HUES6 (cell line): Measurements from ENCODE around the gene PCSK4.
A peak's percentile ranks its signal among the peaks of the same experiment; 100 is the strongest.
"Not testable (repeated sequence)": the region's sequence is repeated elsewhere in the genome, so short reads cannot be mapped to it uniquely, and the experiment has no call there.

ENCODE experiments used
- H3K27ac ChIP-seq: 2 replicates; pipeline ENCODE4 v1.7.0; 2013; ENCODE audit warnings: low read depth, mild to moderate bottlenecking, low read length, inconsistent platforms
- H3K27me3 ChIP-seq: 2 replicates; pipeline ENCODE4 v1.6.1; 2013; ENCODE audit warnings: low read length; ENCODE audit not compliant: control insufficient read depth, insufficient read depth
- H3K36me3 ChIP-seq: 2 replicates; pipeline ENCODE4 v1.6.1; 2013; ENCODE audit warnings: low read length; ENCODE audit not compliant: control insufficient read depth, insufficient read depth
- H3K4me1 ChIP-seq: 2 replicates; pipeline ENCODE4 v1.6.1; 2013; ENCODE audit warnings: low read length; ENCODE audit not compliant: control insufficient read depth, insufficient read depth
- H3K4me3 ChIP-seq: 2 replicates; pipeline ENCODE4 v1.5.1; 2013; ENCODE audit warnings: low read depth, low read length
- H3K9ac ChIP-seq: one replicate; pipeline ENCODE4 v1.6.1; 2013; ENCODE audit warnings: mild to moderate bottlenecking, low read length
- H3K9me3 ChIP-seq: 2 replicates; pipeline ENCODE4 v1.6.1; 2013; ENCODE audit warnings: low read depth, low read length; ENCODE audit not compliant: control insufficient read depth, insufficient read depth

The PCSK4 gene

GRCh38 chr19:1483131-1483978 lies 6.8 kb downstream of the PCSK4 start:
- Histone ChIP-seq H3K27ac (no peak overlapping the region), H3K9ac (no peak overlapping the region), H3K4me3 (no peak overlapping the region), H3K36me3 (no peaks in the 10 kb centered on the region), H3K9me3 (no peaks in the 10 kb centered on the region), H3K27me3 (no peaks in the 10 kb centered on the region), H3K4me1 (no peaks in the 10 kb centered on the region)

DNA sequence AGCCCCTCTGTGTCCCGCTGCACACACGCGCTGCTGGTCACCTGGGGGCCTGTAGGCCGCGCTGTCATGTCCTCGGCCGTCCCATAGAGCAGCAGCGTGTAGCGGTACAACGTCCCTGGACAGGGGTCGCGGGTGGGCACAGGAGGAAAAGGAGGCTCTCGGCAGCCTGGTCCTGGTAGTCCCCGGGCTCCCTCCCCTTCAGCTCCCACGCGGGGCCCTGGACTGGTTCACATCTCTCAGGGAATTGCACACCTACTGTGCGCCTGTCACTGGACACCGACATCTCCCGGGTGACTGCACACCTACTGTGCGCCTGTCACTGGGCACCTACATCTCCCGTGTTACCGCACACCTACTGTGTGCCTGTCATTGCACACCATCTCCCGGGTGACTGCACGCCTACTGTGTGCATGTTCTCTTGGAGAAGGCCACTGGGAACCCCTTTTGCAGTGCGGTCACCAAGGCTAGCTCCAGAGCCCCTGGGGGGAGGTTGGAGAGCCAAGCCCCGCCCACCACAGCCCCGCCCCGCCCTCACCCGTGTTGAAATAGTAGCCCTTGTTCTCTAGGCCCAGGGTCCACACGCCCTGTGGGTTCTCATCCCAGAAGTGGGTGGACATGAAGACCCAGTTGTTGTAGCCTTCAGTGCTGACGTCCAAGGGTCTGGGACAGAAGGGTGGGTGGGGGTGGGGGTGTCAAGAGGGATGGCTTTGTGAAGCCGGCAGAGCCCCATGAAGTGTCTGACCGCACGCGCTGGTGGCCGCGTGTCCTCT lies 7.6 kb downstream of the PCSK4 start:
- H3K4me1 ChIP-seq: no peaks in the 10 kb centered on the region
- no peak overlapping the region for H3K4me3 ChIP-seq
- H3K27ac ChIP-seq: no peak overlapping the region
- H3K9ac ChIP-seq: no peak overlapping the region
- H3K36me3 ChIP-seq: no peaks in the 10 kb centered on the region
- no peaks in the 10 kb centered on the region for H3K27me3 ChIP-seq
- H3K9me3 ChIP-seq: no peaks in the 10 kb centered on the region

- H3K9ac ChIP-seq: no peak overlapping the region
- no peak overlapping the region for H3K27ac ChIP-seq
These were observed 8.2 kb downstream of the PCSK4 start for GRCh38 chr19:1481893-1482360.

GRCh38 chr19:1481224-1481892 lies 8.8 kb downstream of the PCSK4 start:
- Histone ChIP-seq H3K27ac (no peak overlapping the region), H3K36me3 (no peaks in the 10 kb centered on the region; the same call in 1 of the 2 replicates), H3K27me3 (no peaks in the 10 kb centered on the region), H3K9me3 (no peaks in the 10 kb centered on the region), H3K4me3 (no peak overlapping the region), H3K9ac (no peak overlapping the region), H3K4me1 (no peaks in the 10 kb centered on the region)

More at GRCh38 chr19:1481893-1482360, 8.2 kb downstream of the PCSK4 start:
- H3K4me1 ChIP-seq: no peaks in the 10 kb centered on the region
- no peaks in the 10 kb centered on the region for H3K9me3 ChIP-seq
- H3K36me3 ChIP-seq: no peaks in the 10 kb centered on the region
- no peaks in the 10 kb centered on the region for H3K27me3 ChIP-seq
- H3K4me3 ChIP-seq: no peak overlapping the region

DNA sequence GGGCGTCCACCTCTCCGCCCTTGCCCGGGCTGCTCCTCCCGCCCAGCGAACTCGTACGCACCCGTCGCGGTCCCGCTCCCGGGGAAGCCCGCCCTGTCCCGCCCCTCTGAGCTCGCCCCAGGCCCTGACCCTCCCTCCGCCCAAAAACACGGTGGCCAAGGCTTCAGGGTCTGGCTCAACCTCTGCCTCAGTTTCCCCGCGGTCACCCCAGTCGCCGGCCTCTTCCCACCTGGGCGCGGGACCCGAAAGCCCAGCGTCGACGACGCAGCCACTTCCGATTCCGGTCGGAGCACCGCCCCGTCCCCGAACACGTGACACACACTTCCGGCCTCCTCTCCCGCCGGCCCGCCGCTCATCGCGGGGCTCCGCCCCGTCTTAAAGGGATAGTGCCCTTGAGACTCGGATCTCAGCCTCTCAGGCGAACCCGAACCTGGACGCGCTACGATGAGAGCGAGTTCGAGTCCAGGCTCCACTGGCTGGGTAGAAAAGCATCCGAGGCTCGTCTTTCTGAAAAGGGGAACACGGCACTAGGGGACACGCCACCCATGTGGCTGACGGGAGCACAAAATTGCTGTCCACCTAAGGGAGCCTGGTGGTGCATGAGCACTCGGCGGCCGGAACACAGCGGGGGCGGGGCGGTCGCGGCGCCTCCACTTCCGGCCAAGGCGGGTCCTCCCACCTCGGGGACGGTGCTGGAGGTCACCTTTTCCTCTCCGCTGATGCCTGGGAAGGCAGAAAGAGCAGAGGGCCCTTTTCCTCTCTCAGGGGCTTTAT lies 11.0 kb downstream of the PCSK4 start, which contains the start of gene C19orf25:
Gene C19orf25 (minus strand): TSS at position 282 of the 774 bp plus-strand sequence. CDS start 312 bp downstream, outside the sequence.
- peak within 1 kb of the TSS; percentile 89 for H3K27ac ChIP-seq
- no peaks in the 10 kb centered on the region for H3K9me3 ChIP-seq
- peak within 1 kb of the TSS; percentile 90 for H3K4me3 ChIP-seq
- H3K9ac ChIP-seq: peak within 1 kb of the TSS; percentile 97
- no peaks in the 10 kb centered on the region for H3K4me1 ChIP-seq
- peaks cover 5% of the 10 kb centered on the region; the same call in 1 of the 2 replicates for H3K36me3 ChIP-seq
- peaks cover 2% of the 10 kb centered on the region; the same call in 1 of the 2 replicates for H3K27me3 ChIP-seq

- H3K27ac ChIP-seq, H3K9ac ChIP-seq, H3K4me3 ChIP-seq, H3K4me1 ChIP-seq, H3K36me3 ChIP-seq, H3K9me3 ChIP-seq: not testable (repeated sequence)
- H3K27me3 ChIP-seq: peaks cover 22% of the 10 kb centered on the region
These were observed 13.1 kb downstream of the PCSK4 start for GRCh38 chr19:1477056-1477455.

- Histone ChIP-seq H3K27ac (no peak overlapping the region), H3K4me1 (peaks cover 12% of the 10 kb centered on the region), H3K36me3 (peaks cover 5% of the 10 kb centered on the region; the same call in 1 of the 2 replicates), H3K4me3 (no peak overlapping the region), H3K27me3 (peaks cover 34% of the 10 kb centered on the region), H3K9me3 (no peaks in the 10 kb centered on the region), H3K9ac (no peak overlapping the region)
These were observed 14.3 kb downstream of the PCSK4 start for GRCh38 chr19:1475751-1476437.

DNA sequence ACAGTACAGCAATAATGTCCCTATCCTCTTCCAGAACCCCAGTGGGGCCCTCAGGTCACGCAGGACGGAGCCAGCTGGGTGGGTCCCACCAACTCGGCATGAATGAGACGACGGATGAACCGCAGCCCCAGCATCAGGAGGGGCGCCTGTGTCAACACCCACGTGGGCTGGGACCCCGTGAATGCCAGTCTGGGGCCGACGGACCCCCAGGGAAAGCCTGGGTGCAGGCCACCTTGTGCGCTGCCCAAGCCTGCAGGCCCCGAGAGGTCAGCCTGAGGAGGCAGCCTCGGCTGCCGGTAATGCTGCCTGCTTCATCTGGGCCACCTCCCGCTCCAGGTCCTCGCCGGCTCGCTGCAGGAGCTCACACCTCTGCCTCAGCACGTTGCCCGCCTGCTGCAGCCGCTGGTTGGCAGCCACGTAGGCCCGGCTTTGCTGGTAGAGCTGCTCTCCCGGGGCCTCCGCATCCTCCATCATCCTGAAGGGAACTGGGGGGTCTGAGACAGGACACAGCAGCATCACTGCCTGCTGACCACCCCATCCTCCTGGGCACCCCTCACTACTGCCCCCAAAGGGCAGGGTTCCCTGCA lies 15.3 kb downstream of the PCSK4 start:
- Histone ChIP-seq H3K27ac (no peak overlapping the region), H3K36me3 (peaks cover 5% of the 10 kb centered on the region; the same call in 1 of the 2 replicates), H3K9me3 (no peaks in the 10 kb centered on the region), H3K4me3 (no peak overlapping the region), H3K9ac (no peak overlapping the region), H3K4me1 (peaks cover 18% of the 10 kb centered on the region), H3K27me3 (peaks cover 44% of the 10 kb centered on the region)

- Histone ChIP-seq H3K27ac (no peak overlapping the region), H3K9me3 (no peaks in the 10 kb centered on the region), H3K4me1 (peaks cover 20% of the 10 kb centered on the region), H3K9ac (no peak overlapping the region), H3K4me3 (no peak overlapping the region), H3K36me3 (peaks cover 5% of the 10 kb centered on the region; the same call in 1 of the 2 replicates), H3K27me3 (peaks cover 51% of the 10 kb centered on the region)
These were observed 16.0 kb downstream of the PCSK4 start for GRCh38 chr19:1474011-1474764.
